Endothelial cell of umbilical vein (primary cell): ENCODE results near the gene KCNQ2. TPM values are rescaled to one million over a fixed set of nuclear protein-coding genes. Genes with fewer than 3 reads are reported as not detected.

Experiments used
- BruUV-seq: library from RNA; stranded (reverse); fragments of 400-500 nt; replicated peaks from 2 replicates; lab custom pipeline; 2021; lab: Mats Ljungman, UMichigan
- CTCF ChIA-PET: fragments of 300-600, 350-600 bp; sonication (Branson Sonifier 250); formaldehyde crosslinking; loops from one replicate; lab custom pipeline; 2021; ENCODE audit warnings: antibody characterized with exemption, inconsistent platforms; lab: Charles Lee
- POLR2A ChIA-PET: fragments of 300-600, 350-600 bp; sonication (Branson Sonifier 250); formaldehyde crosslinking; loops from one replicate; lab custom pipeline; 2021; ENCODE audit warnings: antibody characterized with exemption, inconsistent platforms; lab: Charles Lee
- DNase-seq: peaks from one replicate; pipeline ENCODE4 v3.0.0-alpha.2; 2011; ENCODE audit warnings: low read depth, low spot score
- FAIRE-seq: peaks from 2 replicates; lab custom pipeline; 2011; peaks lifted over from hg19 to GRCh38; lab: Jason Lieb, UNC
- H2AFZ ChIP-seq: 2 replicates; pipeline ENCODE4 v1.6.0; 2012; ENCODE audit warnings: low read depth, low read length, control low read depth, inconsistent platforms
- H3K27ac ChIP-seq: 2 replicates; pipeline ENCODE4 v1.5.1; 2011; ENCODE audit warnings: low read depth, mild to moderate bottlenecking, control low read depth, low read length, moderate library complexity; ENCODE audit not compliant: insufficient read depth
- H3K27me3 ChIP-seq, 2 experiments: 2 replicates each; pipeline versions ENCODE4 v1.6.0 to v1.6.1; 2011; ENCODE audit warnings: low read length in 2 of 2, mixed read lengths in 1 of 2; ENCODE audit not compliant: control insufficient read depth in 2 of 2, insufficient read depth in 2 of 2
- H3K36me3 ChIP-seq, 2 experiments: 2 replicates in 1 of 2; 3 replicates in 1 of 2; pipeline ENCODE4 v1.5.1; 2011; ENCODE audit warnings: low read length in 2 of 2, mild to moderate bottlenecking in 1 of 2, moderate library complexity in 1 of 2; ENCODE audit not compliant: control insufficient read depth in 2 of 2, insufficient read depth in 2 of 2; ENCODE audit errors: extremely low read depth in 1 of 2
- H3K4me1 ChIP-seq: 3 replicates; pipeline ENCODE4 v1.5.1; 2011; ENCODE audit warnings: mild to moderate bottlenecking, low read length; ENCODE audit not compliant: control insufficient read depth, insufficient read depth; ENCODE audit errors: extremely low read depth
- H3K4me2 ChIP-seq: 2 replicates; pipeline ENCODE4 v1.6.1; 2011; ENCODE audit warnings: low read length, control low read depth, mixed read lengths; ENCODE audit not compliant: insufficient read depth
- H3K4me3 ChIP-seq, 3 experiments: fragments of 200-600 bp in 1 of 3; sonication (generic), shearing (Covaris generic) in 1 of 3; replicated peaks in 1 of 3; 2 replicates each; pipeline ENCODE4 v1.5.1; 2011 to 2016; ENCODE audit warnings: control low read depth in 3 of 3, low read length in 3 of 3, mild to moderate bottlenecking in 2 of 3, inconsistent platforms in 1 of 3, low read depth in 1 of 3, moderate library complexity in 1 of 3; ENCODE audit not compliant: insufficient read depth in 1 of 3
- H3K79me2 ChIP-seq: 2 replicates; pipeline ENCODE4 v1.6.0; 2012; ENCODE audit warnings: low read length, inconsistent platforms; ENCODE audit not compliant: control insufficient read depth, insufficient read depth
- H3K9ac ChIP-seq: replicated peaks from 2 replicates; pipeline ENCODE3; 2011; ENCODE audit warnings: low read length, control low read depth; ENCODE audit not compliant: insufficient read depth; ENCODE audit errors: extremely low read depth
- H3K9me1 ChIP-seq: replicated peaks from 3 replicates; pipeline ENCODE4 v1.6.0; 2011; ENCODE audit warnings: mild to moderate bottlenecking, low read length; ENCODE audit not compliant: control insufficient read depth, insufficient read depth; ENCODE audit errors: extremely low read depth
- H3K9me3 ChIP-seq: replicated peaks from 2 replicates; pipeline ENCODE4 v1.5.1; 2012; ENCODE audit warnings: low read length, inconsistent platforms; ENCODE audit not compliant: control insufficient read depth, insufficient read depth
- H4K20me1 ChIP-seq: replicated peaks from 2 replicates; pipeline ENCODE3; 2011; ENCODE audit warnings: mild to moderate bottlenecking, low read length; ENCODE audit not compliant: control insufficient read depth, insufficient read depth; ENCODE audit errors: extremely low read depth
- CTCF ChIP-seq, 2 donors: IDR thresholded peaks; 1 replicate in 1 of 2; 2 replicates in 1 of 2; pipeline ENCODE4 v1.5.1; 2011; ENCODE audit warnings: low read length in 2 of 2, mild to moderate bottlenecking in 2 of 2, moderate library complexity in 2 of 2, control low read depth in 1 of 2, inconsistent platforms in 1 of 2, low read depth in 1 of 2; ENCODE audit not compliant: insufficient read depth in 1 of 2; ENCODE audit errors: extremely low read depth in 1 of 2
- EZH2 ChIP-seq: IDR thresholded peaks from 2 replicates; pipeline ENCODE4 v1.6.1; 2012; ENCODE audit warnings: borderline replicate concordance, low read depth, mild to moderate bottlenecking, moderate library complexity, low read length, inconsistent platforms; ENCODE audit not compliant: severe bottlenecking
- FOS ChIP-seq: IDR thresholded peaks from 2 replicates; pipeline ENCODE4 v1.6.1; 2011; ENCODE audit warnings: mild to moderate bottlenecking, low read length, moderate library complexity, borderline replicate concordance; ENCODE audit not compliant: insufficient read depth
- GATA2 ChIP-seq: IDR thresholded peaks from 2 replicates; pipeline ENCODE4 v1.7.0; 2011; ENCODE audit warnings: low read depth, mild to moderate bottlenecking, moderate library complexity, mixed read lengths, low read length; ENCODE audit not compliant: insufficient read length, insufficient read depth
- JUN ChIP-seq: IDR thresholded peaks from 2 replicates; pipeline ENCODE4 v1.6.1; 2011; ENCODE audit warnings: borderline replicate concordance, low read depth; ENCODE audit not compliant: insufficient read length, insufficient read depth
- MYC ChIP-seq: IDR thresholded peaks from one replicate; pipeline ENCODE4 v1.6.1; 2011; ENCODE audit warnings: mild to moderate bottlenecking, low read depth, low read length
- POLR2A ChIP-seq: IDR thresholded peaks from 2 replicates; pipeline ENCODE4 v1.6.1; 2012; ENCODE audit warnings: low read depth, mild to moderate bottlenecking, control low read depth, low read length
- POLR2AphosphoS5 ChIP-seq: IDR thresholded peaks from 2 replicates; pipeline ENCODE4 v1.6.1; 2012; ENCODE audit warnings: low read depth, mild to moderate bottlenecking, control low read depth, low read length, moderate library complexity; ENCODE audit not compliant: insufficient read depth
- dilution Hi-C: fragments of 300-500 bp; cut with MboI; formaldehyde crosslinking; loops from one replicate; pipeline ENCODE4 v1.15.0; 2019; ENCODE audit warnings: low sequenced_read_pairs; ENCODE audit not compliant: extremely low pct_ligation_motif_present
- intact Hi-C: fragments of 100-400 bp; cut with micrococcal nuclease; formaldehyde crosslinking; loops from one replicate; pipeline ENCODE4 v1.10.0; 2022
- polyA plus RNA-seq, 4 experiments: library from polyadenylated mRNA; depleted of rRNA in 3 of 4; stranded (reverse) in 3 of 4; unstranded in 1 of 4; fragments of >200 nt; gene quantifications; 2 replicates each; pipeline versions ENCODE4 v1.2.1 to v1.2.3, GENCODE V29; 2011 to 2012; ENCODE audit warnings: missing spikeins in 1 of 4
- total RNA-seq: library from RNA; stranded (reverse); gene quantifications from 2 replicates; pipeline ENCODE4 v1.2.3, GENCODE V29; 2021
- TF ChIP-seq, protein P1 (sequence below): IDR thresholded peaks from 2 replicates; pipeline ENCODE4 v1.6.1; 2011; ENCODE audit not compliant: insufficient read depth, insufficient read length

KCNQ2 gene
- total and polyA plus RNA-seq, 2 donors (not counting 3 experiments of a cell fraction or from before 2014, with no cell fraction given): not detected

- Histone ChIP-seq H3K27ac (no peak overlapping the region), H3K9ac (no peak overlapping the region), H3K36me3 (no peaks in the 10 kb centered on the region), H3K4me1 (no peaks in the 10 kb centered on the region), H3K4me2 (no peak overlapping the region), H3K9me1 (no peaks in the 10 kb centered on the region), H3K4me3 (no peak overlapping the region), H3K9me3 (no peaks in the 10 kb centered on the region), H4K20me1 (no peaks in the 10 kb centered on the region), H3K27me3 (peaks cover 0 to 2% of the 10 kb centered on the region in 2 experiments), H3K79me2 (no peaks in the 10 kb centered on the region), H2AFZ (no peak overlapping the region)
- dilution Hi-C loops (no loop called here), intact Hi-C loops (loop anchor here (10.0 kb wide), 1 partner anchor 78 kb away; no protein-coding TSS in a partner anchor)
- ChIA-PET CTCF (no interaction called here), POLR2A (no interaction called here)
- TF ChIP-seq, protein P1, sequence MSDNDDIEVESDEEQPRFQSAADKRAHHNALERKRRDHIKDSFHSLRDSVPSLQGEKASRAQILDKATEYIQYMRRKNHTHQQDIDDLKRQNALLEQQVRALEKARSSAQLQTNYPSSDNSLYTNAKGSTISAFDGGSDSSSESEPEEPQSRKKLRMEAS: no peak
- TF ChIP-seq CTCF (IDR thresholded peaks at IDR 0.05; ENCODE audit: extremely low read depth in 1 of 2, insufficient read depth in 1 of 2, low read depth in 1 of 2, low read length in 2 of 2) (no peak), FOS (no peak), EZH2 (no peak), JUN (no peak), MYC (no peak), POLR2AphosphoS5 (no peak), POLR2A (no peak), GATA2 (no peak)
- FAIRE-seq (no peak), DNase-seq (no peak)
- no TSS peak for BruUV-seq
Observed at GRCh38 chr20:63513207-63513606, 40.8 kb upstream of the KCNQ2 start.
